GDM1 (cell line): ENCODE data around the gene TEX51.

Source experiments
- DNase-seq: peaks from one replicate; lab custom pipeline; 2025; lab: John Stamatoyannopoulos, UW

The TEX51 gene

GRCh38 chr2:126893606-126894005 lies 5.1 kb upstream of the TEX51 start:
- DNase-seq, result no peak

- DNase-seq, result no peak
Measured at GRCh38 chr2:126894082-126894481, 4.6 kb upstream of the TEX51 start.

GRCh38 chr2:126894585-126895182 lies 4.0 kb upstream of the TEX51 start:
- DNase-seq, result no peak

- no peak for DNase-seq
Measured at GRCh38 chr2:126895336-126895735, 3.4 kb upstream of the TEX51 start.

GRCh38 chr2:126896471-126896870 lies 2.2 kb upstream of the TEX51 start:
- DNase-seq, result no peak

GRCh38 chr2:126899616-126900185 lies 1.0 kb downstream of the TEX51 start:
- DNase-seq, result no peak

GRCh38 chr2:126900646-126901319 lies 2.1 kb downstream of the TEX51 start:
- DNase-seq, result no peak

GRCh38 chr2:126901459-126901858 lies 2.8 kb downstream of the TEX51 start:
- no peak for DNase-seq

- DNase-seq, result no peak
Measured at GRCh38 chr2:126902152-126902835, 3.6 kb downstream of the TEX51 start.

GRCh38 chr2:126902859-126903258 lies 4.2 kb downstream of the TEX51 start:
- no peak for DNase-seq

GRCh38 chr2:126905991-126906390 lies 7.3 kb downstream of the TEX51 start:
- no peak for DNase-seq

- no peak for DNase-seq
Measured at GRCh38 chr2:126906781-126907180, 8.1 kb downstream of the TEX51 start.

- no peak for DNase-seq
Measured at GRCh38 chr2:126907671-126908070, 9.0 kb downstream of the TEX51 start.

- no peak for DNase-seq
Measured at GRCh38 chr2:126908721-126909177, 10.1 kb downstream of the TEX51 start.

- no peak for DNase-seq
Measured at GRCh38 chr2:126909366-126909765, 10.7 kb downstream of the TEX51 start.

- no peak for DNase-seq
Measured at GRCh38 chr2:126909781-126910180, 11.1 kb downstream of the TEX51 start.

- DNase-seq, result no peak
Measured at GRCh38 chr2:126910637-126911036, 11.9 kb downstream of the TEX51 start.

- no peak for DNase-seq
Measured at GRCh38 chr2:126911111-126911796, 12.6 kb downstream of the TEX51 start.

GRCh38 chr2:126912201-126912600 lies 13.5 kb downstream of the TEX51 start:
- no peak for DNase-seq

- no peak for DNase-seq
Measured at GRCh38 chr2:126913329-126913728, 14.6 kb downstream of the TEX51 start.

- no peak for DNase-seq
Measured at GRCh38 chr2:126913881-126914615, 15.4 kb downstream of the TEX51 start.
